Stimulated activated CD4-positive, alpha-beta T cell treated with anti-CD3 and anti-CD28 coated beads, Interleukin-2, amount 100 ng/mL, for 48 hours (primary cell): Measurements from ENCODE around the gene GDPGP1.
"Not testable (repeated sequence)": the region's sequence is repeated elsewhere in the genome, so short reads cannot be mapped to it uniquely, and the experiment has no call there.

Source experiments
- DNase-seq, 2 donors: peaks; one replicate each; pipeline ENCODE4 v3.0.0-alpha.2; 2020

The GDPGP1 gene

DNA sequence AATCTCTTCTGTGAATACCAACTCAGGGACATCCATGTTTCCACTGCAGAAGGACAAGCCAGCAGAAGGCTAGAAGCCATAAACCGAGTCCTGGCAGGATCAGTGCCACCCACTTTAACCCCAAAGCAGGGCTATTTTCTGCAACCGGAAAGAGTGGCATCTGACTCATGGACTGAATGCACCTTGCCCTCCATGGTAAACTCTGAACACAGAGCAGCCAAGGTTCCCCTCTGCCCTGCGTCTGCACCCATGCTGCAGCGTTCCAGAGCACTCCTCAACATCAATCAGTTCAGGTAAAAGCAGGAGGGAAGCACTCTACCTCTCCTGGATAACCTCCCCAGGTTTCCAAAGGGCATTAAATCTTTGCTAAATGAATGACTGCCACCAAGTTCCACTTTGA, 30.7 kb downstream of the GDPGP1 start:
- DNase-seq = peak in 1 of 2 donors; percentile 24

DNA sequence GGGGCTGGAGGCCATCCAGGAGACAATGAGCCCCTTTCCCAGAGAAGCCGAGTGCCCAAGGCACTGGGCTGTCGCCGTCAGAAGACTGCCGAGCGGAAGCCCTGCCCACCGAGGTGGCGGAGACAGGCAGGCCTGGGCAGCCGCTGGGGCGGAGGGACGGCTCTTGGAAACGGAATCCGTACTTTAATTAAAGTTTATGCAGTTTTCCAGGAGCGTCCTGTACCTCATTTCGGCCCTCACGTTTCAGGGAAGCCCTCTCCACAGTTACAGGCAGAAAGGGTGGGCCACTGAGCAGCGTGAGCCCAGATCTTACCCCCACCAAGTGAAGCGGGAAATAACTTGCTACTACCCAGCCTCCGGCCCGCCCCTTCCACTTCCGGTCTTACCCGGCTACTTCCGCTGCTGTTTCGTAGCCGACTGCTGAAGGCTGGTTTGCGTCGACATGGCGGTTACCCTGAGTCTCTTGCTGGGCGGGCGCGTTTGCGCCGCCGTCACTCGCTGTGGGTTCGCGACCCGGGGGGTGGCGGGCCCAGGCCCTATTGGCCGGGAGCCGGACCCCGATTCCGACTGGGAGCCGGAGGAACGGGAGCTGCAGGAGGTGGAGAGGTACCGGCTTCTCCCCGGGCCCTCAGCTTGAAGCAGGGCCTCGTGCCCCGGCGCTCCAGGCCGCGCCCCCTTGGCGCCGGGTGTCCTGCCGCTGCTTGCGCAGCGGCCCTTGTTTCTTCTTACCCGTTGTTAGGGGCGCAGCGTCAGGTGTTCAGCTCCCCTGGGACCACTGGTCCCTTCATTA, 31.5 kb downstream of the GDPGP1 start, which contains the start of gene NGRN:
TSS of gene NGRN (plus strand) at position 402 of the 790 bp plus-strand sequence. CDS start at position 443, 41 bp downstream.
- peak; percentile 82 to 86 for DNase-seq

DNA sequence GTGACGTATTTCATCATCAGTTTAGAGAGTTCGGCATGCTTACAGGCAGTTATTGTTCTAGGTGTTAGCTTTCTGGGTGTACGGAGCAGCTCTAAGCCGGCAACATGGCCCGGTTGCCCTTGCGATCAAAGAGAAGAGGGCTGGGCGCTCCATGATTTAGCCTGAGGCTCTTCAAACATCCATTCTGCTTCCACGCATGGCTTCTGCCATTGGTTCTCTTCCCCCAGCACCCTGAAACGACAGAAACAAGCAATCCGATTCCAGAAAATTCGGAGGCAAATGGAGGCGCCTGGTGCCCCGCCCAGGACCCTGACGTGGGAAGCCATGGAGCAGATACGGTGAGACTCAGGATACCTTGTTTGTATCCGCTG, 32.0 kb downstream of the GDPGP1 start:
- peak; percentile 28 to 41 for DNase-seq

DNA sequence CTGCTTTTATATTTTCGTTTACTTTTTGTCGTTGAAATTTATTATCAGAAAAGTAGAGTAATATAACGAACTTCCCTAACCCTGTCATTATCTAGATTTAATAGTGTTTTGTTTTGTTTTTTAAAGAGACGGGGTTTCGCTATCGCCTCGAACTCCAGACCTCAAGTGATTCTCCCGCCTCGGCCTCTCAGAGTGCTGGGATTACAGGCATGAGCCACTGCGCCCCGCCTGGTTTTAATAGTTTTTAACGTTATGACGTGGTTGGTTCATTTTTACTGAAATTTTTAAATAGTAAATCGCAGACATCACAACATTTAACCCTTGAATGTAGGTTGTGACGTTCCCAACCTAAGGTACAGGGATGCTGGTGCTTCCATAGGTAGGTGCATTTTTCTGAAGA, 32.5 kb downstream of the GDPGP1 start:
- DNase-seq = no peak

DNA sequence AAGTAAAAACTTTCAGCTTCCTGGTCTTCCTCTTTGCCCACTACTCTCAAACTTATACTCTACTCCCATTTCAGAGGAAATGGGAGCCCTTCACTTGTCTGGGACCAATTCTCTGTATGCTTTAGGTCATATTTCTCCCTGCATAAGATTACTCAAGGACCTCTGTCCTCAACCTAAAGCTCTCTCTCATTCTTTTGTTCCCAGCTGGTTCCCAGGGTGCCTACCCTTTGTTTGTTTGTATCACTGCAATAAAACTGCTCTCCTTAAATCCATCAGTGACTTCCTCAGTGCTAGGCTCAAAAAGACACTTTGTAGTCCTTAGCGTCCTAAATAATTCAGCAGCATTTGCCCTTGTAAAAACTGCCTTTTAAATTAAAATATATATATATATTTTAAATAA, 34.4 kb downstream of the GDPGP1 start:
- no peak for DNase-seq

DNA sequence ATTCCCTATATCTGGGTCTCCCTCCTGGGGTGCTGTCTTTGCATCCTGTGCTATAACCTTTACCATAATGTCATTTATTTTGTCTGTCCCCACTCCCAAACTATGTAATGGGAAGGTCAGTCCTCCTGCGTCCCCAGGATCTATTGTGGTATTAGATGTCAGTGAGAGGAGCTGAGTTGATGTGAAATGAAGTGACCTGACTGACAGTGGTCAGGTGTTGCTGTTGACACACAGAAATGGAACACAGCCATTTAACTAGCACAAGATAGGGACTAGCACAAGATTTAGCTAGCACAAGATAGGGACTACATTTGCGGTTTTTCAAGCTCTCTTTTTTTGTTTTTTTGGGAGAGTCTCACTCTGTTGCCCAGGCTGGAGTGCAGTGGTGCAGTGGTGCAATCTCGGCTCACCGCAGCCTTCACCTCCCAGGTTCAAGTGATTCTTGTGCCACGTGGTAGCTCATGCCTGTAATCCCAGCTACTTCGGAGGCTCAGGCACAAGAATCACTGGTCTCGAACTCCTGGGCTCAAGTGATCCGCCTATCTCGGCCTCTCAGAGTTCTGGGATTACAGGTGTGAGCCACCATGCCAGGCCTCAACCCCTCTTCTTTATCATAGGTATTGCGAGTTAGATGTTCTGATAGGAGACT, 36.6 kb downstream of the GDPGP1 start:
- DNase-seq = no peak

DNA sequence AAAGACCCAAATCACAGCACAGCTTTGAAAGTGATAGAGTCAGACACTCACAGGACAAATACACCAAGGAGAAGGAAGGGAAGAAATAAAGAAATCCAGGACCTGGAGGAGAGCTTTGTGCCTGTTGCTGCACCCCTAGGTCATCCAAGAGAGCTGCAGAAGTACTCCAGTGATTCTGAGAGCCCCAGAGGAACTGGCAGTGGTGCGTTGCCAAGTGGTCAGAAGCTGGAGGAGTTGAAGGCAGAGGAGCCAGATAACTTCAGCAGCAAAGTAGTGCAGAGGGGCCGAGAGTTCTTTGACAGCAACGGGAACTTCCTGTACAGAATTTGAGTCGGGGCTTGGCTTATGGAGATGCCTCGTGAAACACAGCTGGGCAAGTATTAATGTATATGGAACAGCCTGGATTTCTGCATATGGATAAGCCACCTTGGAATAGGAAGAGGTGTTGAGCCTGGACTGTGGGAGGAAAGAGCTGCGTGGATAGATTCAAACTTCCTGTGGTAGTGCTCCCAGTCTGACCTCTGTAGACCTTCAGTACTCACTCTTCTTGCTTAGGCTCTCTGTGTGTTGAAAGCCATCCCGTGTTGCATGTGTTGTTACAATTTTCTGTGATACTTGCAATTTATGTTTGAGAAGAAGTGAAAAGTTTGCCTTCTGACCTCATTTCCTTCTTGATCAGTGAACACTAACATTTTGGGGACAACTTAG, 37.6 kb downstream of the GDPGP1 start:
- no peak for DNase-seq

DNA sequence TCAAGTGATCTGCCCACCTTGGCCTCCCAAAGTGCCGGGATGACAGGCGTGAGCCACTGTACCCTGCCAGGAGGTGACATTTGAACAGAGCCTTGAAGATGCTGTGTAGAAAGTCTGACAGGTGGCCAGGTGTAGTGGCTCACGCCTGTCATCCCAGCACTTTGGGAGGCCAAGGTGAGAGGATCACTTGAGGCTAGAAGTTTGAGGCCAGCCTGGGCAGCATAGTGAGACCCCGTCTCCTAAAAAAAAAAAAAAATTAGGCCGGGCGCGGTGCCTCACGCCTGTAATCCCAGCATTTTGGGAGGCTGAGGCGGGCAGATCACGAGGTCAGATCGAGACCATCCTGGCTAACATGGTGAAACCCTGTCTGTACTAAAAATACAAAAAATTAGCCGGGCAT, 44.5 kb downstream of the GDPGP1 start:
- not testable (repeated sequence) for DNase-seq

DNA sequence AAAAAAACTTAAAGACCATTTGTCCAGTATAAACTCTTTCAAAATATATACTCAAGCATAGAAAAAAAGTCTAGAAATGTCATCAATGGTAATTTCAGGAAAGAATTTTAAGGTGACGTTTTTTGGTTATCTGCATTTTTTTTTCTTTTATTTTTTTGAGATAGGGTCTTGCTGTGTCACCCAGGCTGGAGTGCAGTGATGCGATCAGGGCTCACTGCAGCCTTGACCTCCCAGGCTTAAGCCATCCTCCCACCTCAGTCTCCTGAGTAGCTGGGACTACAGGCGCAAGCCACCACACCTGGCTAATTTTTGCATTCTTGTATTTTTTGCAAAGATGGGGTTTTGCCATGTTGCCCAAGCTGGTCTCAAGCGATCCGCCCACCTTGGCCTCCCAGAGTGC, 46.7 kb downstream of the GDPGP1 start:
- not testable (repeated sequence) for DNase-seq

DNA sequence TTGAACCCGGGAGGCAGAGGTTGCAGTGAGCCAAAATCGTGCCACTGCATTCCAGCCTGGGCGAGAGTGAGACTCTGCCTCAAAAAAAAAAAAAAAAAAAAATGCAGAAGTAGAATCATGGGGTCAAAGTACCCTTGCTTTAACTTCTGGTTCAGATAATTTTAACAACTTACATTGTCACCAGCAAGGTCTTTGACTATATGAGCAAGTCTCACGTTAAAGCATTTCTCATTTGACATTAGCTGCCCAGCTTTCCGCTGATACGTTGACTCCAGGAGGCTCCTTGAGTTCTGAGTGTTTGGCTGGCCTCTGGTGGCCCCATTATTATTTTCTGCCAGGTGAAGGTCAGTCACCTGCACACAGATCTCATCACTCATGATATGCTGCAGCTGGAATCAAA, 47.6 kb downstream of the GDPGP1 start:
- not testable (repeated sequence) for DNase-seq

DNA sequence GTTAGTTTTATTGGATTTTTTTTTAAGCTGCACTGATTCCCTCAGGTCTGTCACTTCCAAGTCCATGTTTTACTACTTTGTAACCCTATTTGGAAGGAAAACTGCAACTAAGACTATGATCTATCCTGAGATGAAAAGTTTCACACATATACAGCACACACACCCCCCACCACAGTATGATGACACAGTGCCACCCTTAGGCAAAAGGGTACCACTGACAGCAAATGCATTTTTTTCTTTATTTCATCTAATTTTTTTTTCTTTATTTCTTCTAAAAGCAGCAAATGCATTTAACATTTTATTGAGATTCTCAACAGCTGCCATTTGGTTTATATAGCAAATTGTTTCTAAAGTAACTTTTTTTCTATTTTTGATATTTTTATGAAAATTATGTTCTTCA, 52.7 kb downstream of the GDPGP1 start:
- no peak for DNase-seq

DNA sequence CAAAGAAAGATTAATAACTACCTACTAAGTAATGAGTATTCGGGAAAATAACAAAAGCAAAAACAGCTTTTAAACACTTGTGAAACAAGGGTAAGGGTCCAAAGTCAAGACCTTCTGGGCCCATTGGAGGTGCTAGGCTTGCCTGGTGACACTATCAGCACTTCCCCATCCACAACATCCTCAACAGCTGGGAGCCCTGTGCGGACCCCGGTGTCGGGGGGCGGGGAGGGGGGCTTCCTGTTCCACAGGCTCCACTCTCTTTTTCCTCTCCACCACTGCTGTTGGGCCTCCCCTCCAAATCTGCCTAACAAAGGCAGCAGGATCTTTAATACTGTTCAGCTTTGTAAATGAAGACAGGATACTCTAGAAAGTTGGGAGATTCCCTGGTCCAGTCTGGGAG, 53.1 kb downstream of the GDPGP1 start:
- DNase-seq = no peak

DNA sequence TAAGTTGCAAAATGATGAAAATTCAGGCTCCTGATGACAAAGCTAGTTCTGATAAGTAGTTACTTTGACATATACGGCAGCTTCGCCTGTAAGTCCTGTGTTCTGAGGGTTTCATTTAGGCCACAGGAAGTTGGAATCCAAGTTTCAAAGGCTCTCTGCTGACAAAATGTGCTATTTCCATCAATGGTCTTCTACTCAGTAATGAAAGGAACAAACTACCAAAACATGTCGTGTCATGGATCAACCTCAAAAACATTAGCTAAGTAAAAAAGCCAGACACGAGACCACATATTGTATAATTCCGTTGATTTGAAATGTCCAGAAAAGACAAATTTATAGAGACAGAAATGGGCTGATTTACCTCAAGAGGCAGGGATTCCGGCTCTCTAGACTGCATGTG, 53.9 kb downstream of the GDPGP1 start:
- DNase-seq = no peak

DNA sequence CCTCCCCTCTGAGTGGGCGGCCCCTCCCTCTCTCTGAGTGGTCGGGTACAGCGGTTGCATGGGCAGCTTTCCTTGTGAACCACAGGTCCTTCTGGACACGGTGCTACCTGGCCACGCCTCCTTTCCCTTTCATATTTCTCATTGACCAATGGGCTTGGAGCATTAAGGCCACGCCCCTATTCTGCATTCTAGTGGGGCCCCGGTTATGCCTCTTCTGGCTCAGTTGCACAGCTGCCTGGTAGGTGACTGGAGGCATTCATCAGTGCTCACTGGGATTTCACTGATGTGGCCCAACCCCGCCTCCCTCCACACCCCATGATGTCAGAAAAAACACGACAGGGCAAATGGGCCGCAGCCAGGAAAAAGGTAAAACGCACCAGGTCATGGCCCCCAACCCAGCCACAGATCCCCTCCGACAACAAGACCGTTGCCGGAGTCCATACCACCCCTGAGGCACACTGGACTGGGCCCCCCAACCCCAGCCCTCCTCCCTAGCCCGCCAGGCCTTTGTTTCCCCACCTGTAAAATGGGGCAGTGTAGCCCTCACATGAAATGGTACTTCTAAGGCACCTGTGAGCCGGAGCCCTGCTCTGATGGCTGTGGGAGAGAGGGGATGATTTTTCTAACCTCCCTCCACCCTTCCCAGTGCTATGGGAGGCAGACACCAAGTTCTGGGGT, 57.8 kb downstream of the GDPGP1 start:
- no peak for DNase-seq

DNA sequence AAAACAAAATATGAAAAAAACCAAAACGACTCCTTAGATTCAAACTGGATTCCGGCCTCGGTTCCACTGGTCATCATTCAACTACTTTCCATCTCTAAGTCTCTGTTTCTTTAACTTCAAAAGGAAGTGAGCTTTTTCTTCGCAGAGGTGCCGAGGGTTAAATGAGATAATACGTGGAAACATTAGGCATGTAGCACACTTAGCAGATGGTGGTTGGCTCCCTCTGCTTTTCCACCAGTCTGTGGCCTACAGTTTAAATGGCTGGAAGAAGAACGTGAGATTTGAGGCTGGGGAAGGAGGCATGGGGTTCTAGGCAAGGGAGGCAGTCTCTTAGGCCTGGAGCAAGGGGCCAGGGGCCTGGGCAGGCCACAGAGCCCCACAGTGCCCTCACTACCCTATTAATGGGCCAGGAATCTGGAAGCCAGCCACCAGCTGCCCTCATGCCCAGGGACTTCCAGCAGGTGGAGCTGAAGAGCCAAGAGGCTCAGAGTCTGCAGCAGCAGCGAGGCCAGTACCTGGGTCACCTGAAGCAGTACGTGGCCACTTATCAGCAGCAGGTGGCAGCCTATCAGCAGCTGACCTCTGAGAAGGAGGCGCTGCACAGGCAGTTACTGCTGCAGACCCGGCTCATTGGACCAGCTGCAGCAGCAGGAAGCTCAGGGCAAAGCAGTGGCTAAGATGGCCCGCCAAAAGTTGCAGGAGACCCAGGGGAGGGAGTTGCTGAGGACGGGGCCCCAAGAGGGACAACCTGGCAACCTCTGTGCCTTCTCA, 59.2 kb downstream of the GDPGP1 start:
- peak; percentile 76 to 81 for DNase-seq

DNA sequence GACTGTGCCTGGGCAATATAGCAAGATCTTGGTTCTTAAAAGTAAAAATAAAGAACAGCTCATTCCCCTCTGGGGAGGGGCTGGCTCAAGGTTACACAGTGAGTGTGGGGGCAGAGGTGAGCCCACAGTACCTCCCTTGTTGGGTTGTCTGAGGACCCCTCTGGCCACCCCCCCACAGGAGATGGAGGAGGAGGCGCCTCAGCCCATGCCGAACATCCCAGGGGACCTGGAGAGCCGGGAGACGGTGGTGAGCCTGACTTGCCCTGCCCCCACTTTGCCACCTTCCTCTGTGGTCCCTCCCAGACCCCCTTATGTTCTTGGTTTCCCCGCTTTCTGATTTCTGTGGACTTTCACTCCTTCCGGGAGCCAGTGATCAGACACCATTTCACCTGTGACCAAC, 60.1 kb downstream of the GDPGP1 start:
- no peak for DNase-seq

DNA sequence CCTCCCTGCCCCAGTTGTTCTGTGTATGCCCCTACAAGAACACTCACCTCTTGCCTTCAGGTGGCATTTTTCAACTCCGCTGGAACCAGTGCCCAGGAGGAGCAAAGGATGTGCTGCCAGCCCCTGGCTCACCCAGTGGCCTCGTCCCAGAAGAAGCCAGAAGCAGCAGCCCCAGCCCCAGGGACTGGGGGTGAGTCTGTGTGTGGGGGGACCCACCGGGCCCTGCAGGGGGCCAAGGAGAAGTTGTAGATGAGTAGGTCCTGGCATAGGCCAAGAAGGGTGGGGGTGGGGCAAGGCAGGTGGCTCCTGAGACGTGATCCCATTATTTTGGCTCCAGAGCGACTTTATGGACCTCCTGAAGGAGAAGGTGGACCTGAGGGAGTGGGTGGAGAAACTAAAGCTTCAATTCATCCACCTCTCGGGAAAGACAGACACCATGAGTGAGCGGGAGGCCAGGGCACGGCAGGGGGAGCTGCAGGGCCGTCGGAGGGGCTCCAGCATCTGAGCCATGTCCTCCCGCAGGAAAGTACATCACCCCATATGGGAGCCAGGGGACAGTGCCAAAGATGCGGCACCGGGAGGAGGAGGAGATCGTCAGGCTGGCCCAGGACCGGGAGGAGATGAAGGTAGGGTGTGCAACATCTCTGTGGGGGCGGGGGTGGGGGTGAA, 60.7 kb downstream of the GDPGP1 start:
- DNase-seq = no peak

DNA sequence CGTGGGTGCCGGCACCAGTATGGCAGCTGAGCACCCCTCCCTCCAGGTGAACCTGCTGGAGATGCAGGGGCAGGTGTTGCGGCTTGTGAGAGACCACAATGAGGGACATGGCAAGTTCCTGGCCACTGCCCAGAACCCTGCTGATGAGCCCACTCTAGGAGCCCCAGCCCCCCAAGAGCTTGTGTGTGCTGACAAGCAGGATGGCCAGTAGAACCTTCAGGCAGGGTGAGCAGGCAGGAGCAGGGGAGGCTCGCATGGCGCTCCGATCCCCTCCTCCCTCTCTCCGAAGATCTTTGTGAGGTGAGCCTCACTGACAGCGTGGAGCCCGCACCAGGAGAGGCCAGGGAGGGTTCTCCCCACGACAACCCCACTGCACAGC, 61.2 kb downstream of the GDPGP1 start:
- DNase-seq = no peak
